Mucosa of descending colon (tissue), 3 donors: ENCODE data around the gene GOLGA6L10. TPM values are rescaled to one million over a fixed set of nuclear protein-coding genes. Genes with fewer than 3 reads are reported as not detected.
"Not testable (repeated sequence)": the region's sequence is repeated elsewhere in the genome, so short reads cannot be mapped to it uniquely, and the experiment has no call there.

Experiments
- ATAC-seq: fragments of 200-7000 bp; cut with Tn5 transposase; one replicate; pipeline ENCODE4 v1.9.1; 2020; ENCODE audit warnings: mild to moderate bottlenecking, moderate library complexity
- DNase-seq, 3 donors: peaks; one replicate each; pipeline ENCODE4 v3.0.0-alpha.2; 2020
- H3K36me3 ChIP-seq: fragments of 200-600 bp; one replicate; pipeline ENCODE4 v1.8.0; 2021; ENCODE audit warnings: low read depth, mild to moderate bottlenecking
- H3K4me1 ChIP-seq: fragments of 200-600 bp; one replicate; pipeline ENCODE4 v1.8.0; 2021; ENCODE audit warnings: low read depth, mild to moderate bottlenecking
- H3K4me3 ChIP-seq: fragments of 200-600 bp; one replicate; pipeline ENCODE4 v1.8.0; 2021; ENCODE audit warnings: mild to moderate bottlenecking
- H3K9me3 ChIP-seq: fragments of 200-600 bp; one replicate; pipeline ENCODE4 v1.8.0; 2021; ENCODE audit warnings: mild to moderate bottlenecking
- intact Hi-C, 2 donors: fragments of 100-400 bp; cut with DNase I in 1 of 2; cut with micrococcal nuclease in 1 of 2; formaldehyde crosslinking; loops; one replicate each; pipeline versions ENCODE4 v1.11.0 to v1.11.1; 2022; cut with DNase I, micrococcal nuclease
- total RNA-seq, 3 donors: library from RNA; stranded (reverse); fragmentation: NEBNext Ultra II Directional in 2 of 3; extraction: Animal tissue kit (Norgen Biotek cat#: 25700) in 2 of 3; gene quantifications; one replicate each; pipeline versions ENCODE4 v1.2.1 to v1.2.4, GENCODE V29; 2021 to 2023
- TF ChIP-seq, protein P1 (sequence below): fragments of 200-600 bp; IDR thresholded peaks from one replicate; pipeline ENCODE4 v1.8.0; 2022; ENCODE audit warnings: antibody characterized with exemption, mild to moderate bottlenecking
- donor health status: DM: no; HTN: no; CAD: no; lungs with moderate emphysema.
- donor health status: DM: no; HTN: no; CAD: no.
- donor health status: DM: no; HTN: yes; CAD: no.

The GOLGA6L10 gene
- total RNA-seq, 3 donors from 2014 or later: 0.92 to 3.6 (median 3.1) TPM

DNA sequence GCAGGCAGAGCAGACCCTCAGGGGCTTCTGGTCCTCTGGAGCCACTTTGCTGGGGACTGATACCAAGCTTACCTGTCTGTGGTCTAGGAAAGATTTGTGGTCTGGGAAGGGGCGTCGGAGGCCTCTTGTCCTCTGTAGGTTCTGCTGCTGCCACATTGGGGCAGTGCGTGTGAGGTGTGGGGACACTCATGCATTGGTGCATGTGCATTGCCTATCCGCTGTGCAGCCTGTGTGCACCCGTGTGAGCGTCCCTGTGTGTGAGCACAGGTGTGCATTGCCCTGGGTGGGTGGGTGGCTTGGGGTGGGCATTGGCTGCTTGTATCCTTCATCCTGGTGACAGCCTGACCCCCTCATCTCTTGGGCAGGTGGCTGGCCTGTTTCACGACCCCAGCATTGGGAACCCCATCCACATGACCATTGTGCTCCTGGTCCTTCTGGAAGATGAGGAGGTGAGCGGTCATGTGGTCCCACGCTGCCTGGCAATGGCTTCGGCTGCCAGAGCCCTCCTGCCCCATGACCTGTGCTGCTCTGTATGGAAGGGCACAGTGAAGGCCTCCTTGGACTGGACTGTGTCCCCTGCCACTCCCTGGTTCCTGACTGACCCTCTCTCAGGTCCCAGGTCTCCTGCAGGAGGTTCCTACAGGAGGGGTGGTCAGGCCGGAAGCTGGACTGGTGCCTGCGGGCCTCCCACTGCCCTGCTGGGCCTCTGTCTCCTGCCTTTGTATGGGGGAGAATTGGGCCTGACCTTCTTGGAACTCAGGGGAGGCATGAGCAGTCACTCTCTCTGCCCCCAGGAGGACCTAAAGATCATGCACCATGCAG, 45.1 kb downstream of the GOLGA6L10 start:
- no peak for DNase-seq
- H3K4me1 ChIP-seq: no peaks in the 10 kb centered on the region
- intact Hi-C loops: no loop called here
- no peaks in the 10 kb centered on the region for H3K9me3 ChIP-seq
- no peak for ATAC-seq
- no peaks in the 10 kb centered on the region for H3K36me3 ChIP-seq
- no peak overlapping the region for H3K4me3 ChIP-seq
- TF ChIP-seq, protein P1, sequence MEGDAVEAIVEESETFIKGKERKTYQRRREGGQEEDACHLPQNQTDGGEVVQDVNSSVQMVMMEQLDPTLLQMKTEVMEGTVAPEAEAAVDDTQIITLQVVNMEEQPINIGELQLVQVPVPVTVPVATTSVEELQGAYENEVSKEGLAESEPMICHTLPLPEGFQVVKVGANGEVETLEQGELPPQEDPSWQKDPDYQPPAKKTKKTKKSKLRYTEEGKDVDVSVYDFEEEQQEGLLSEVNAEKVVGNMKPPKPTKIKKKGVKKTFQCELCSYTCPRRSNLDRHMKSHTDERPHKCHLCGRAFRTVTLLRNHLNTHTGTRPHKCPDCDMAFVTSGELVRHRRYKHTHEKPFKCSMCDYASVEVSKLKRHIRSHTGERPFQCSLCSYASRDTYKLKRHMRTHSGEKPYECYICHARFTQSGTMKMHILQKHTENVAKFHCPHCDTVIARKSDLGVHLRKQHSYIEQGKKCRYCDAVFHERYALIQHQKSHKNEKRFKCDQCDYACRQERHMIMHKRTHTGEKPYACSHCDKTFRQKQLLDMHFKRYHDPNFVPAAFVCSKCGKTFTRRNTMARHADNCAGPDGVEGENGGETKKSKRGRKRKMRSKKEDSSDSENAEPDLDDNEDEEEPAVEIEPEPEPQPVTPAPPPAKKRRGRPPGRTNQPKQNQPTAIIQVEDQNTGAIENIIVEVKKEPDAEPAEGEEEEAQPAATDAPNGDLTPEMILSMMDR: no peak

DNA sequence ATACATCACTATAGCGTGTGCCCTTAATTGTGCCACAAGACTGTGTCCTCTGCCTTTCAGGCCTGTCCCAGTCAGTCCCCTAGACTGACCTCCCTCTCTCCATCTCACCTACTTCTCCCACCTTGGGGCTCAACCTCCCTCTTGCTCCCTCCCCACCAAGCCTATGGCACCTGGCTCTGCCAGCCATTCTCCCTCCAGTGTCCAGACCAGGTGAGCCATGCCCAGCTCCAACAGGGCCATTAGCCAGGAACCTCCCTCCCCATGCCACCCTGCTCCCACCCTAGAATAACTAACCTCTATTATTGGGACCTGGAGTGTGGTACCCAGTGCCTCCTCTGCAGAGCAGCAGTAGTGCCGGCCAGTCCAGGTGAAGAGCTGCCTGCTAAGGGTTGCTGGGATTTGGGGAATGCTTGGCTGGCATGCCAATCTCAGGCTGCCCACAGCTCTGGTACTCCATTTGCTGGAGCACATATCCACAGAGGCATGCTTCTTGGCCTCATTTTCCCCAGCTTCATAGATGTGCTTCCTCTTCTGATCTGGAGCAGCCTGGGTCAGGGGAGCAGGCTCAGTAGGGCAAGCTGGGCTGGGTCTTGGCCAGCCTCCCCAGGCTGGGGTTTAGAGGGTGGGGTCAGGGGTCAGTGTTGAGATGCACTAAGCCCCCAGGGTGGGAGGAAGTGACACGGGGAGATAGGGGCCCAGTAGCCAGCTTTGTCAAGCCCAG, 47.8 kb downstream of the GOLGA6L10 start:
- Histone ChIP-seq H3K4me3 (no peak overlapping the region), H3K4me1 (no peaks in the 10 kb centered on the region), H3K36me3 (no peaks in the 10 kb centered on the region), H3K9me3 (no peaks in the 10 kb centered on the region)
- ATAC-seq (no peak), DNase-seq (no peak)
- intact Hi-C loops: no loop called here
- TF ChIP-seq, protein P1: no peak

DNA sequence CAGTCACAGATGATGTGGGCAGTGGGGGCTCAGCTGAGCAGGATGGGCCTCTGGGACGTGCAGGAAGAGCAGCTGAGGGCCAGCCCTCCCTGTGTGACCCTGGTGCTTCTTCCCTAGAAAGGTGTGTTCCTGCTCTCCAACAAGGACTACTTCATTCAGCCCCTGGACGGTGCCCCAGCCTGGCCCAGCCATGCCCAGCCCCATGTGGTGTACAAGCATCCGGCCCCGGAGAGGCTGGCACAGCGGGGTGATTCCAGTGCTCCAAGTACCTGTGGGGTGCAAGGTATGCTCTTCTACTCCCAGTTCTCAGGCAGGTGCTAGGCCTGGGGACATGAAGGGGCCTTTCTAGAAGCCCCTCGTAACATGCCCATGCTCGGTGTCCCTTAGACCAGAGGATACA, 48.4 kb downstream of the GOLGA6L10 start:
- TF ChIP-seq, protein P1: no peak
- DNase-seq (no peak), ATAC-seq (no peak)
- intact Hi-C loops: no loop called here
- Histone ChIP-seq H3K36me3 (no peaks in the 10 kb centered on the region), H3K4me1 (no peaks in the 10 kb centered on the region), H3K9me3 (no peaks in the 10 kb centered on the region), H3K4me3 (no peak overlapping the region)

DNA sequence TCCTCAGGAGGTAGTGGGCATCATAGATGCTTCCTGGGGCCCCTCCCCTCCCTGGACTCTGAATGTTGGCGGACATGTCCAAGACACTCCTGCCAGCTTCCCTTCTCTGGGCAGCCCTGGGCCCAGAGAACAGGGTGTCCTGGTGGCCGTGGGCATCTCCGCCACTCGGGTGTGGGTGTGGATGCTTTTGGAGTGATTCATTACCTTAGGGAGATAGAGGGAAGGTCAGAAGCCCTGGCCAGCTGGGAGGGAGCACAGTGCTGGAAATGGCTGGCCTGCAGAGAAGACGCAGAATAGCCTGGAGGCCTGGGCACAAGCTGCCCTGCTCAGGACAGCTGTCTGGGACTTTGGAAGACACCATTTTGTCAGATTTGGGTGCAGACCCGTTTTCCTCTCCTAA, 48.9 kb downstream of the GOLGA6L10 start:
- intact Hi-C loops, DNase-seq, H3K4me1 ChIP-seq, H3K9me3 ChIP-seq, H3K36me3 ChIP-seq, H3K4me3 ChIP-seq, ATAC-seq: not testable (repeated sequence)

DNA sequence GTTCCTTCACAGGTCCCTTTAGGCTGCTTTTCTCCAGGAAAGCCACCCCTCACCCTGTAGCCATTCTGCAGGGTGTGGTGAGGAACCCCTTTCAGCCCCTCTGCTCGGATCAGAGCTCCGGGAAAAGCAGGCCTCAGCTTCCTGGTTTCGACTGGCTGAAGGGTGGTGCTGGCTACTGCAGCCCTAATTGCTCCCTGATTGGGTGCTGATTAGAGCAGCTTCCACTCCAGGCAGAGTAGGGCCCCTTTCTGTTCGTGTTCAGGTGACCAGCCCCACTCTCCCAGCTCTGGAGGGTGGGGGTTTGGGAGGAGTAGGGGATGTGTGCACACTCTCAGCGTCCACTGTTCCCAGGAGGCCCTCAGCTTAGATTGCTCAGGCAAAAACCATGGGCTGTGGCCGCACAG, 49.8 kb downstream of the GOLGA6L10 start:
- H3K4me3 ChIP-seq, DNase-seq, H3K4me1 ChIP-seq, intact Hi-C loops, H3K36me3 ChIP-seq, H3K9me3 ChIP-seq: not testable (repeated sequence)
- peak; percentile 30 for ATAC-seq

DNA sequence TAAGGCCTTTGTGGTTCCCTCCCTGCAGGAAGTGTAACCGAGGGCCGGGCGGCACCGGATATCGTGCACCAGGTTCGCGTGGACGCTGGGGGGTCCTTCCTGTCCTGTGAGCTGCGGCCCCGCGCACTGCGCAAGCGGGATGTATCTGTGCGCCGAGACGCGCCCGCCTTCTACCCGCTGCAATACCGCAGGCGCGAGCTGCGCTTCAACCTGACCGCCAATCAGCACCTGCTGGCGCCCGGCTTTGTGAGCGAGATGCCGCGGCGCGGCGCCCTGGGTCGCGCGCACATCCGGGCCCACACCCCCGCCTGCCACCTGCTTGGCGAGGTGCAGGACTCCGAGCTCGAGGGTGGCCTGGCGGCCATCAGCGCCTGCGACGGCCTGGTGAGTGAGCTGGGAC, 50.8 kb downstream of the GOLGA6L10 start:
- no peaks in the 10 kb centered on the region for H3K4me1 ChIP-seq
- intact Hi-C loops: no loop called here
- TF ChIP-seq, protein P1: no peak
- H3K9me3 ChIP-seq: no peaks in the 10 kb centered on the region
- H3K36me3 ChIP-seq: no peaks in the 10 kb centered on the region
- DNase-seq (peak; percentile 19 to 74 (median 61)), ATAC-seq (peak; percentile 62)
- no peak overlapping the region for H3K4me3 ChIP-seq
